NT2/D1 (cell line): ENCODE results near the gene GPR61.

ENCODE experiments used
- SUZ12 ChIP-seq: IDR thresholded peaks from 2 replicates; pipeline ENCODE4 v1.6.1; 2011; ENCODE audit not compliant: insufficient read length, insufficient read depth; ENCODE audit errors: extremely low read depth
- YY1 ChIP-seq: IDR thresholded peaks from 2 replicates; pipeline ENCODE4 v1.6.1; 2011; ENCODE audit not compliant: insufficient read length, insufficient read depth
- ZNF274 ChIP-seq: IDR thresholded peaks from 2 replicates; pipeline ENCODE4 v1.6.1; 2011; ENCODE audit warnings: mild to moderate bottlenecking, low read depth, low read length

DNA sequence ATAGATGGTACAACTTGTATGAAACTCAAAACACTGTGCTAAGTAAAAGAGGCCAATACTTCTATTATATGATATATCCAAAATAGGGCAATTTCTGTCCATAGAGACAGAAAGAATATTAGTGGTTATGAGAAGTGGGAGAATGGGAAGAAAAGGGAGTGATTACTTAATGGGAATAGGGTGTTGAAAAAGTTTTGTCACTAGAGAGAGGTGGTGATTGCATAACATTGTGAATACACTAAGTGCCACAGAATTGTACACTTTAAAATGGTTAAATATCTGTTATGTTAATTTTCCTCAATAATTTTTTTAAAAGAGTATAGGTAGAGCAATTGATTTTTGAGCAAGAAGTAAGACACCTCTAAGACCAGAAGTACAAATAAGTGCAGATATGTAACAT, 50.0 kb downstream of the GPR61 start:
- no peak for TF ChIP-seq SUZ12
- TF ChIP-seq ZNF274, result no peak
- no peak for TF ChIP-seq YY1
